ENCODE results near the gene ARHGAP29. TPM values are rescaled to one million over a fixed set of nuclear protein-coding genes. Genes with fewer than 3 reads are reported as not detected.

The ARHGAP29 gene
- polyA plus RNA-seq, 1 experiment, result 30.4 TPM

DNA sequence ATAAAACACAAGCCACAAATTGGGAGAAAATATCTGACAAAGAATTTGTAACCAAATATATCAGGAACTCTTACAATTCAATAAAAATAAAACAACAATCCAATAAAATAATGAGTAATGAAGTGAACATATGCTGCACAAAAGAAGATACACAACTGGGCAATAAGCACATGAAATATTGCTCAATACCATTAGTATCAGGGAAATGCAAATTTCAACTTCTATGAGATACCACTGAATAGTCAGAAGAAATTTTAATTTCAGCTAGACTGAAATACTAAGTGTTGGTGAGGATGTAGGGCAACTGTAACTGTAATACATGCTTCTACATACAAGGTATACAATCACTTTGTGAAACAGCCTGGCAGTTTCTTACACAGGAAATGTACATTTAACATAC lies 7.4 kb upstream of the ARHGAP29 start:
- POLR2A ChIA-PET, result no interaction called here
- TF ChIP-seq, protein P1, sequence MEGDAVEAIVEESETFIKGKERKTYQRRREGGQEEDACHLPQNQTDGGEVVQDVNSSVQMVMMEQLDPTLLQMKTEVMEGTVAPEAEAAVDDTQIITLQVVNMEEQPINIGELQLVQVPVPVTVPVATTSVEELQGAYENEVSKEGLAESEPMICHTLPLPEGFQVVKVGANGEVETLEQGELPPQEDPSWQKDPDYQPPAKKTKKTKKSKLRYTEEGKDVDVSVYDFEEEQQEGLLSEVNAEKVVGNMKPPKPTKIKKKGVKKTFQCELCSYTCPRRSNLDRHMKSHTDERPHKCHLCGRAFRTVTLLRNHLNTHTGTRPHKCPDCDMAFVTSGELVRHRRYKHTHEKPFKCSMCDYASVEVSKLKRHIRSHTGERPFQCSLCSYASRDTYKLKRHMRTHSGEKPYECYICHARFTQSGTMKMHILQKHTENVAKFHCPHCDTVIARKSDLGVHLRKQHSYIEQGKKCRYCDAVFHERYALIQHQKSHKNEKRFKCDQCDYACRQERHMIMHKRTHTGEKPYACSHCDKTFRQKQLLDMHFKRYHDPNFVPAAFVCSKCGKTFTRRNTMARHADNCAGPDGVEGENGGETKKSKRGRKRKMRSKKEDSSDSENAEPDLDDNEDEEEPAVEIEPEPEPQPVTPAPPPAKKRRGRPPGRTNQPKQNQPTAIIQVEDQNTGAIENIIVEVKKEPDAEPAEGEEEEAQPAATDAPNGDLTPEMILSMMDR (IDR thresholded peaks at IDR 0.05; ENCODE audit: low read depth, low read length), result no peak
- H3K27me3 ChIP-seq (ENCODE audit: control insufficient read depth, insufficient read depth, low read length), result no peaks in the 10 kb centered on the region
- CTCF ChIA-PET, result no interaction called here
- H3K4me3 ChIP-seq (ENCODE audit: low read depth, low read length), result no peak overlapping the region
- no peak overlapping the region for H3K27ac ChIP-seq (ENCODE audit: low read depth, low read length)
- no peaks in the 10 kb centered on the region for H3K9me3 ChIP-seq (ENCODE audit: control insufficient read depth, insufficient read depth, low read length)
- no peak for DNase-seq (ENCODE audit: low read depth, low spot score)

GRCh38 chr1:94243665-94244064 lies 6.3 kb upstream of the ARHGAP29 start:
- H3K4me3 ChIP-seq (ENCODE audit: low read depth, low read length), result no peak overlapping the region
- H3K27ac ChIP-seq (ENCODE audit: low read depth, low read length), result no peak overlapping the region
- TF ChIP-seq, protein P1 (IDR thresholded peaks at IDR 0.05; ENCODE audit: low read depth, low read length), result no peak
- CTCF ChIA-PET, result interaction anchor here (1.6 kb wide), 1 partner anchor 333 kb away, joined by 3 read pairs; no protein-coding TSS in a partner anchor
- H3K27me3 ChIP-seq (ENCODE audit: control insufficient read depth, insufficient read depth, low read length), result no peaks in the 10 kb centered on the region
- DNase-seq (ENCODE audit: low read depth, low spot score), result no peak
- POLR2A ChIA-PET, result no interaction called here
- no peaks in the 10 kb centered on the region for H3K9me3 ChIP-seq (ENCODE audit: control insufficient read depth, insufficient read depth, low read length)

DNA sequence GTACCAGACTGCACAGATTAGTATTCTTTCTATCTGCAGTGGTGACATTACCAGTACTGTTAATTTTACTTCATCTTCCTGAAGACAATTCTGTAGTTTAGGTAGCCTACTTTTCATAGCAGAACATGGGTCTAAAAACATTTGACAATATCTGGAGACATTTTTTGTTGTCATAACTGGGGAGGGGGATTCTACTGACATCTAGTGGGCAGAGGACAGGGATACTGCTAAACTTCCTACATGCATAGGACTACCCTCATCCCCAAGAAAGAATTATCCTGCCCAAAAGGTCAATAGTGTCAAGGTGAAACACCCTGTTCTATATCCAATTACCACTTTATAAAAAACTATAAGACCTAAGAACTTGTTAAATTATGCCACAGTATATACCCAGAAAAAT lies 3.4 kb upstream of the ARHGAP29 start:
- DNase-seq (ENCODE audit: low read depth, low spot score), result no peak
- no peak overlapping the region for H3K4me3 ChIP-seq (ENCODE audit: low read depth, low read length)
- TF ChIP-seq, protein P1 (IDR thresholded peaks at IDR 0.05; ENCODE audit: low read depth, low read length), result peak; percentile 48
- CTCF ChIA-PET, result interaction anchor here (1.0 to 2.1 kb wide), 3 partner anchors 95 to 179 kb away, joined by 3 to 10 read pairs (median 9); no protein-coding TSS in a partner anchor
- H3K27ac ChIP-seq (ENCODE audit: low read depth, low read length), result no peak overlapping the region
- POLR2A ChIA-PET, result no interaction called here
- H3K9me3 ChIP-seq (ENCODE audit: control insufficient read depth, insufficient read depth, low read length), result no peaks in the 10 kb centered on the region
- no peaks in the 10 kb centered on the region for H3K27me3 ChIP-seq (ENCODE audit: control insufficient read depth, insufficient read depth, low read length)

DNA sequence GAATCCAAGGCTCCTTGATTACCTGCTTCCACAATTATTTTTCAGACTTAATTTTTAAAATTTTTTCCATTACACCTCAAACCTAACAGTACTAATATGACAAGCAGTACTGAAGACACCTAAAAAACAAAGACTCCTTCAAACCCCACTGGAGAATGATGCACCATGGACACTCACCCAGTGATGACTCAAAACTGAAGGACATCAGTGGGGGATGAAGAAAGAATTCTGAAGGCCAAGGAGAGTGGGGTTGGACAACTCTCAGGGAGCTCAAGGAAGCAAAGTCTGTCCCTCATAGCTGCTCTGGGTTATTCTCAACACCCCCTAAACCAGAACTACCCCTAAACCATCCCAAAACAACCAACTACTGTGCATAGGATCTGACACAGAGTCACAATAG lies 2.4 kb upstream of the ARHGAP29 start:
- TF ChIP-seq, protein P1 (IDR thresholded peaks at IDR 0.05; ENCODE audit: low read depth, low read length), result no peak
- no peak for DNase-seq (ENCODE audit: low read depth, low spot score)
- ChIA-PET CTCF (interaction anchor here (1.0 to 2.7 kb wide), 5 partner anchors 96 to 214 kb away, joined by 3 to 9 read pairs (median 4); no protein-coding TSS in a partner anchor), POLR2A (no interaction called here)
- Histone ChIP-seq H3K4me3 (ENCODE audit: low read depth, low read length) (no peak overlapping the region), H3K27ac (ENCODE audit: low read depth, low read length) (no peak overlapping the region), H3K27me3 (ENCODE audit: control insufficient read depth, insufficient read depth, low read length) (no peaks in the 10 kb centered on the region), H3K9me3 (ENCODE audit: control insufficient read depth, insufficient read depth, low read length) (no peaks in the 10 kb centered on the region)

- POLR2A ChIA-PET, result no interaction called here
- Histone ChIP-seq H3K9me3 (ENCODE audit: control insufficient read depth, insufficient read depth, low read length) (no peaks in the 10 kb centered on the region), H3K27ac (ENCODE audit: low read depth, low read length) (no peak overlapping the region), H3K27me3 (ENCODE audit: control insufficient read depth, insufficient read depth, low read length) (no peaks in the 10 kb centered on the region), H3K4me3 (ENCODE audit: low read depth, low read length) (no peak overlapping the region)
- TF ChIP-seq, protein P1 (IDR thresholded peaks at IDR 0.05; ENCODE audit: low read depth, low read length), result no peak
- CTCF ChIA-PET, result interaction anchor here (0.7 to 2.7 kb wide), 5 partner anchors 86 to 213 kb away, joined by 4 to 11 read pairs (median 9); no protein-coding TSS in a partner anchor
- no peak for DNase-seq (ENCODE audit: low read depth, low spot score)
Measured at GRCh38 chr1:94239051-94239450, 1.7 kb upstream of the ARHGAP29 start.

Data from AG04450 (cell line).